Measurements from ENCODE around the gene BCAS1.

GRCh38 chr20:54100563-54100962, 30.2 kb upstream of the BCAS1 start:
- TF ChIP-seq YY1 (IDR thresholded peaks at IDR 0.05; ENCODE audit: insufficient read depth, insufficient read length) = no peak
- TF ChIP-seq ZNF274 (IDR thresholded peaks at IDR 0.05; ENCODE audit: low read depth, low read length) = no peak
- no peak for TF ChIP-seq SUZ12 (IDR thresholded peaks at IDR 0.05; ENCODE audit: extremely low read depth, insufficient read depth, insufficient read length)

Data from NT2/D1 (cell line).